HepG2 (cell line): ENCODE results near the gene PRM2. TPM values are rescaled to one million over a fixed set of nuclear protein-coding genes. Genes with fewer than 3 reads are reported as not detected.

Experiments
- ZBTB20 ChIP-seq: sonication (generic); formaldehyde crosslinking; IDR thresholded peaks from 2 replicates; pipeline ENCODE4 v1.8.1; 2023; ENCODE audit warnings: missing genetic modification reagents, low read depth, mild to moderate bottlenecking, borderline replicate concordance
- ZNF251 ChIP-seq: sonication (generic); formaldehyde crosslinking; IDR thresholded peaks from 2 replicates; pipeline ENCODE4 v1.9.0; 2021; ENCODE audit warnings: mild to moderate bottlenecking, missing genetic modification reagents
- ZNF329 ChIP-seq: sonication (generic); formaldehyde crosslinking; IDR thresholded peaks from 2 replicates; pipeline ENCODE4 v1.9.0; 2021; ENCODE audit warnings: low read depth, mild to moderate bottlenecking, missing genetic modification reagents
- polyA plus RNA-seq, 8 experiments: library from polyadenylated mRNA; depleted of rRNA in 3 of 8; stranded (reverse) in 7 of 8; unstranded in 1 of 8; fragments of >200 nt; fragmentation: Illumina TruSeq in 4 of 8; extraction: Trizol in 4 of 8; gene quantifications; 2 replicates each; pipeline versions ENCODE4 v1.2.1 to v1.2.3, GENCODE V29; 2011 to 2016; ENCODE audit warnings: low read depth in 4 of 8, missing spikeins in 1 of 8, mixed read lengths in 1 of 8; ENCODE audit not compliant: insufficient read depth in 1 of 8
- total RNA-seq, 5 experiments: library from RNA; depleted of rRNA; stranded (reverse); fragments of >200 nt; fragmentation: Illumina TruSeq; extraction: Trizol; gene quantifications; 2 replicates each; pipeline ENCODE4 v1.2.3, GENCODE V29; 2016; ENCODE audit warnings: low read depth in 1 of 5
- TF ChIP-seq, protein P1 (sequence below): sonication (generic); formaldehyde crosslinking; IDR thresholded peaks from 2 replicates; pipeline ENCODE4 v1.4.0; 2020; ENCODE audit warnings: missing genetic modification reagents
- TF ChIP-seq, protein P2 (sequence below): sonication (generic); formaldehyde crosslinking; IDR thresholded peaks from 2 replicates; pipeline ENCODE4 v1.5.0; 2020; ENCODE audit warnings: missing genetic modification reagents
- TF ChIP-seq, protein P3 (sequence below), 2 experiments: IDR thresholded peaks; 2 replicates each; pipeline ENCODE4 v1.6.1; 2011 to 2012; ENCODE audit warnings: low read length in 2 of 2, borderline replicate concordance in 1 of 2, low read depth in 1 of 2, mild to moderate bottlenecking in 1 of 2, moderate library complexity in 1 of 2

PRM2 gene
- total and polyA plus RNA-seq, 2 of the 13 experiments (the other 11 are each of a cell fraction or from before 2014, with no cell fraction given): 0.54 TPM; not detected in 1

DNA sequence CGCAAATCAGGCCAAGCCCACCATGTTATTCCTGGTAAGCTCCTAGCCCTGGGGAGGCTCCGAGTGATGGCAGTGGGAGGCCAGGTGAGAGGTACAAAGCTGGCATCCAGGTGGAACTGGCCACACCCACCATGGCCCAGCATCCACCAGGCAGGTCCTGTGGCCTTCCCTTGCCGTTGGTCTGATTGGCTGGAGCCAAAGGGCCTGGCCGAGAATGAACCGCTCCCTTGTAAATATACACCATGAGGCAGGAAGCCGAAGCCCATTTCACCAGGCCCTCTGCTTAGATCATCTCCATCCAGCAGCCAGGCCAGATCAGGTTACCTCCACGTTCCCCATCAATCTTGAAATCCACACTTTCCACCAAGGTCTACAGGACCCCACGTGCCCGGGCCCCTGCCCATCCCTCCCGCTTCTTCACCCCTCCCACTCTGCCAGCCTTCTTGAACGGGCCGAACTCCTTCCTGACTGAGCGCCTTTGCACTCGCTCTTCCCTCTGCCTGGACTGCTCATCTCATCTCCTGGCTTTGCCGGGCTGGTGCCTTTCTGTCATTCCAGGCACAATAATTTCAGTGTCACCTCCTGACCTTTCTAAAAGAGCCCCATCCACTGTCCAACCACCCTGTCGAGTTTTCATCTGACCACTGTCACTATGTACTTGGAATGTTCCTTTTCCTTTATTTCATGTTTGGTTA lies 26.0 kb downstream of the PRM2 start (continued):
- TF ChIP-seq, protein P1, sequence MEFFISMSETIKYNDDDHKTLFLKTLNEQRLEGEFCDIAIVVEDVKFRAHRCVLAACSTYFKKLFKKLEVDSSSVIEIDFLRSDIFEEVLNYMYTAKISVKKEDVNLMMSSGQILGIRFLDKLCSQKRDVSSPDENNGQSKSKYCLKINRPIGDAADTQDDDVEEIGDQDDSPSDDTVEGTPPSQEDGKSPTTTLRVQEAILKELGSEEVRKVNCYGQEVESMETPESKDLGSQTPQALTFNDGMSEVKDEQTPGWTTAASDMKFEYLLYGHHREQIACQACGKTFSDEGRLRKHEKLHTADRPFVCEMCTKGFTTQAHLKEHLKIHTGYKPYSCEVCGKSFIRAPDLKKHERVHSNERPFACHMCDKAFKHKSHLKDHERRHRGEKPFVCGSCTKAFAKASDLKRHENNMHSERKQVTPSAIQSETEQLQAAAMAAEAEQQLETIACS (CRISPR knock-in tag): no peak
- TF ChIP-seq, protein P2, sequence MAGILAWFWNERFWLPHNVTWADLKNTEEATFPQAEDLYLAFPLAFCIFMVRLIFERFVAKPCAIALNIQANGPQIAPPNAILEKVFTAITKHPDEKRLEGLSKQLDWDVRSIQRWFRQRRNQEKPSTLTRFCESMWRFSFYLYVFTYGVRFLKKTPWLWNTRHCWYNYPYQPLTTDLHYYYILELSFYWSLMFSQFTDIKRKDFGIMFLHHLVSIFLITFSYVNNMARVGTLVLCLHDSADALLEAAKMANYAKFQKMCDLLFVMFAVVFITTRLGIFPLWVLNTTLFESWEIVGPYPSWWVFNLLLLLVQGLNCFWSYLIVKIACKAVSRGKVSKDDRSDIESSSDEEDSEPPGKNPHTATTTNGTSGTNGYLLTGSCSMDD (CRISPR knock-in tag): 0 out of 2 replicates have a peak, but pooled peaks have one; percentile 19
- TF ChIP-seq ZBTB20 (no peak), ZNF251 (CRISPR knock-in tag) (no peak), ZNF329 (CRISPR knock-in tag) (no peak)
- TF ChIP-seq, protein P3, sequence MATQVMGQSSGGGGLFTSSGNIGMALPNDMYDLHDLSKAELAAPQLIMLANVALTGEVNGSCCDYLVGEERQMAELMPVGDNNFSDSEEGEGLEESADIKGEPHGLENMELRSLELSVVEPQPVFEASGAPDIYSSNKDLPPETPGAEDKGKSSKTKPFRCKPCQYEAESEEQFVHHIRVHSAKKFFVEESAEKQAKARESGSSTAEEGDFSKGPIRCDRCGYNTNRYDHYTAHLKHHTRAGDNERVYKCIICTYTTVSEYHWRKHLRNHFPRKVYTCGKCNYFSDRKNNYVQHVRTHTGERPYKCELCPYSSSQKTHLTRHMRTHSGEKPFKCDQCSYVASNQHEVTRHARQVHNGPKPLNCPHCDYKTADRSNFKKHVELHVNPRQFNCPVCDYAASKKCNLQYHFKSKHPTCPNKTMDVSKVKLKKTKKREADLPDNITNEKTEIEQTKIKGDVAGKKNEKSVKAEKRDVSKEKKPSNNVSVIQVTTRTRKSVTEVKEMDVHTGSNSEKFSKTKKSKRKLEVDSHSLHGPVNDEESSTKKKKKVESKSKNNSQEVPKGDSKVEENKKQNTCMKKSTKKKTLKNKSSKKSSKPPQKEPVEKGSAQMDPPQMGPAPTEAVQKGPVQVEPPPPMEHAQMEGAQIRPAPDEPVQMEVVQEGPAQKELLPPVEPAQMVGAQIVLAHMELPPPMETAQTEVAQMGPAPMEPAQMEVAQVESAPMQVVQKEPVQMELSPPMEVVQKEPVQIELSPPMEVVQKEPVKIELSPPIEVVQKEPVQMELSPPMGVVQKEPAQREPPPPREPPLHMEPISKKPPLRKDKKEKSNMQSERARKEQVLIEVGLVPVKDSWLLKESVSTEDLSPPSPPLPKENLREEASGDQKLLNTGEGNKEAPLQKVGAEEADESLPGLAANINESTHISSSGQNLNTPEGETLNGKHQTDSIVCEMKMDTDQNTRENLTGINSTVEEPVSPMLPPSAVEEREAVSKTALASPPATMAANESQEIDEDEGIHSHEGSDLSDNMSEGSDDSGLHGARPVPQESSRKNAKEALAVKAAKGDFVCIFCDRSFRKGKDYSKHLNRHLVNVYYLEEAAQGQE (IDR thresholded peaks at IDR 0.05; ENCODE audit: borderline replicate concordance in 1 of 2, low read depth in 1 of 2, low read length in 2 of 2): no peak
